Parathyroid adenoma (tissue), 2 donors: ENCODE measurements around the gene HES4.
"Not testable (repeated sequence)": the region's sequence is repeated elsewhere in the genome, so short reads cannot be mapped to it uniquely, and the experiment has no call there.

ENCODE experiments used
- H2AFZ ChIP-seq: fragments of 300-600 bp; sonication (generic); one replicate; pipeline ENCODE4 v1.7.0; 2017; ENCODE audit warnings: antibody characterized with exemption, mild to moderate bottlenecking
- H3K27ac ChIP-seq: fragments of 300-600 bp; sonication (generic); one replicate; pipeline ENCODE4 v1.7.0; 2017
- H3K27me3 ChIP-seq: fragments of 300-600 bp; sonication (generic); one replicate; pipeline ENCODE4 v1.7.0; 2017; ENCODE audit warnings: low read length; ENCODE audit not compliant: control insufficient read depth, insufficient read depth
- H3K36me3 ChIP-seq: fragments of 300-600 bp; sonication (generic); one replicate; pipeline ENCODE4 v1.7.0; 2017; ENCODE audit warnings: low read length; ENCODE audit not compliant: control insufficient read depth, insufficient read depth
- H3K4me1 ChIP-seq: fragments of 300-600 bp; sonication (generic); one replicate; pipeline ENCODE4 v1.7.0; 2017; ENCODE audit warnings: control low read depth
- H3K4me2 ChIP-seq: fragments of 300-600 bp; sonication (generic); one replicate; pipeline ENCODE4 v1.7.0; 2017; ENCODE audit warnings: low read length
- H3K4me3 ChIP-seq: fragments of 300-600 bp; sonication (generic); one replicate; pipeline ENCODE4 v1.7.0; 2017; ENCODE audit warnings: low read depth, low read length
- H3K79me2 ChIP-seq: fragments of 300-600 bp; sonication (generic); one replicate; pipeline ENCODE4 v1.7.0; 2017; ENCODE audit warnings: control low read depth
- H3K9ac ChIP-seq: fragments of 300-600 bp; sonication (generic); one replicate; pipeline ENCODE4 v1.7.0; 2017; ENCODE audit warnings: mild to moderate bottlenecking
- H3K9me3 ChIP-seq: fragments of 300-600 bp; sonication (generic); one replicate; pipeline ENCODE4 v1.7.0; 2017; ENCODE audit warnings: low read length; ENCODE audit not compliant: control insufficient read depth
- TF ChIP-seq, protein P1 (sequence below): fragments of 300-600 bp; sonication (generic); IDR thresholded peaks from one replicate; pipeline ENCODE4 v1.7.0; 2017; ENCODE audit warnings: antibody characterized with exemption, mild to moderate bottlenecking
- donor health status: primary hyperparathyroidism.

HES4 gene

GRCh38 chr1:978835-979743, 20.8 kb downstream of the HES4 start:
- H3K9ac ChIP-seq, result no peak overlapping the region
- no peaks in the 10 kb centered on the region for H3K4me1 ChIP-seq
- H3K36me3 ChIP-seq, result no peaks in the 10 kb centered on the region
- H2AFZ ChIP-seq, result no peak overlapping the region
- H3K4me2 ChIP-seq, result no peak overlapping the region
- no peaks in the 10 kb centered on the region for H3K9me3 ChIP-seq
- no peaks in the 10 kb centered on the region for H3K79me2 ChIP-seq
- TF ChIP-seq, protein P1, sequence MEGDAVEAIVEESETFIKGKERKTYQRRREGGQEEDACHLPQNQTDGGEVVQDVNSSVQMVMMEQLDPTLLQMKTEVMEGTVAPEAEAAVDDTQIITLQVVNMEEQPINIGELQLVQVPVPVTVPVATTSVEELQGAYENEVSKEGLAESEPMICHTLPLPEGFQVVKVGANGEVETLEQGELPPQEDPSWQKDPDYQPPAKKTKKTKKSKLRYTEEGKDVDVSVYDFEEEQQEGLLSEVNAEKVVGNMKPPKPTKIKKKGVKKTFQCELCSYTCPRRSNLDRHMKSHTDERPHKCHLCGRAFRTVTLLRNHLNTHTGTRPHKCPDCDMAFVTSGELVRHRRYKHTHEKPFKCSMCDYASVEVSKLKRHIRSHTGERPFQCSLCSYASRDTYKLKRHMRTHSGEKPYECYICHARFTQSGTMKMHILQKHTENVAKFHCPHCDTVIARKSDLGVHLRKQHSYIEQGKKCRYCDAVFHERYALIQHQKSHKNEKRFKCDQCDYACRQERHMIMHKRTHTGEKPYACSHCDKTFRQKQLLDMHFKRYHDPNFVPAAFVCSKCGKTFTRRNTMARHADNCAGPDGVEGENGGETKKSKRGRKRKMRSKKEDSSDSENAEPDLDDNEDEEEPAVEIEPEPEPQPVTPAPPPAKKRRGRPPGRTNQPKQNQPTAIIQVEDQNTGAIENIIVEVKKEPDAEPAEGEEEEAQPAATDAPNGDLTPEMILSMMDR, result no peak
- H3K27me3 ChIP-seq, result no peaks in the 10 kb centered on the region
- H3K4me3 ChIP-seq, result no peak overlapping the region
- H3K27ac ChIP-seq, result no peak overlapping the region

- Histone ChIP-seq H3K36me3 (no peaks in the 10 kb centered on the region), H3K4me1 (no peaks in the 10 kb centered on the region), H3K27ac (no peak overlapping the region), H3K9ac (no peak overlapping the region), H3K9me3 (no peaks in the 10 kb centered on the region), H3K79me2 (no peaks in the 10 kb centered on the region), H3K27me3 (no peaks in the 10 kb centered on the region), H2AFZ (no peak overlapping the region), H3K4me3 (no peak overlapping the region), H3K4me2 (no peak overlapping the region)
- TF ChIP-seq, protein P1, result no peak
Measured at GRCh38 chr1:978069-978834, 21.6 kb downstream of the HES4 start.

- H3K79me2 ChIP-seq, H2AFZ ChIP-seq, H3K9ac ChIP-seq, H3K36me3 ChIP-seq, H3K4me2 ChIP-seq, H3K27me3 ChIP-seq, H3K9me3 ChIP-seq, H3K4me1 ChIP-seq, H3K4me3 ChIP-seq, H3K27ac ChIP-seq: not testable (repeated sequence)
Measured at GRCh38 chr1:976791-977190, 23.1 kb downstream of the HES4 start.

GRCh38 chr1:975896-976683, 23.8 kb downstream of the HES4 start:
- Histone ChIP-seq H3K4me1 (no peaks in the 10 kb centered on the region), H3K27me3 (no peaks in the 10 kb centered on the region), H3K79me2 (no peaks in the 10 kb centered on the region), H3K4me2 (peak overlapping the region; percentile 81), H3K9ac (no peak overlapping the region), H3K9me3 (no peaks in the 10 kb centered on the region), H2AFZ (no peak overlapping the region), H3K36me3 (no peaks in the 10 kb centered on the region), H3K4me3 (peak overlapping the region; percentile 51), H3K27ac (no peak overlapping the region)
- TF ChIP-seq, protein P1, result peak; percentile 42

- Histone ChIP-seq H3K4me1 (no peaks in the 10 kb centered on the region), H3K27ac (no peak overlapping the region), H3K27me3 (no peaks in the 10 kb centered on the region)
Measured at GRCh38 chr1:975365-975764, 24.5 kb downstream of the HES4 start.

More at GRCh38 chr1:975365-975764, 24.5 kb downstream of the HES4 start:
- TF ChIP-seq, protein P1, result no peak
- Histone ChIP-seq H2AFZ (no peak overlapping the region), H3K9ac (no peak overlapping the region), H3K36me3 (no peaks in the 10 kb centered on the region), H3K79me2 (no peaks in the 10 kb centered on the region), H3K9me3 (no peaks in the 10 kb centered on the region), H3K4me3 (no peak overlapping the region), H3K4me2 (peak overlapping the region; percentile 81)
